AG04449 (cell line): ENCODE results near the gene NFKB2.

Source experiments
- CTCF ChIA-PET: fragments of 350-600 bp; formaldehyde crosslinking; extraction: SDS; loops from one replicate; lab custom pipeline; 2021; ENCODE audit warnings: antibody characterized with exemption; lab: Yijun Ruan, JAX
- POLR2A ChIA-PET: fragments of 400-600, 350-600 bp; formaldehyde crosslinking; extraction: SDS; loops from one replicate; lab custom pipeline; 2020; ENCODE audit warnings: antibody characterized with exemption, inconsistent platforms; lab: Yijun Ruan, JAX
- DNase-seq: peaks from one replicate; pipeline ENCODE4 v3.0.0-alpha.2; 2010; ENCODE audit warnings: low read depth, low spot score
- H3K4me3 ChIP-seq: 2 replicates; pipeline ENCODE4 v1.5.1; 2011; ENCODE audit warnings: low read depth, mild to moderate bottlenecking, control low read depth, low read length
- CTCF ChIP-seq: IDR thresholded peaks from one replicate; pipeline ENCODE4 v1.5.1; 2011; ENCODE audit warnings: mild to moderate bottlenecking, moderate library complexity, low read length, control low read depth, inconsistent platforms; ENCODE audit not compliant: insufficient read depth; ENCODE audit errors: missing control alignments

The NFKB2 gene

GRCh38 chr10:102450374-102451104 lies 55.0 kb downstream of the NFKB2 start:
- H3K4me3 ChIP-seq: peak overlapping the region; percentile 70
- ChIA-PET CTCF (interaction anchor here (1.1 to 5.1 kb wide), 10 partner anchors 9 to 221 kb away, joined by 3 to 32 read pairs (median 4); no protein-coding TSS in a partner anchor), POLR2A (interaction anchor here (2.0 kb wide), 1 partner anchor 18 kb away, joined by 15 read pairs; the partner anchor contains the start of gene CUEDC2)
- TF ChIP-seq CTCF: no peak
- DNase-seq: no peak

DNA sequence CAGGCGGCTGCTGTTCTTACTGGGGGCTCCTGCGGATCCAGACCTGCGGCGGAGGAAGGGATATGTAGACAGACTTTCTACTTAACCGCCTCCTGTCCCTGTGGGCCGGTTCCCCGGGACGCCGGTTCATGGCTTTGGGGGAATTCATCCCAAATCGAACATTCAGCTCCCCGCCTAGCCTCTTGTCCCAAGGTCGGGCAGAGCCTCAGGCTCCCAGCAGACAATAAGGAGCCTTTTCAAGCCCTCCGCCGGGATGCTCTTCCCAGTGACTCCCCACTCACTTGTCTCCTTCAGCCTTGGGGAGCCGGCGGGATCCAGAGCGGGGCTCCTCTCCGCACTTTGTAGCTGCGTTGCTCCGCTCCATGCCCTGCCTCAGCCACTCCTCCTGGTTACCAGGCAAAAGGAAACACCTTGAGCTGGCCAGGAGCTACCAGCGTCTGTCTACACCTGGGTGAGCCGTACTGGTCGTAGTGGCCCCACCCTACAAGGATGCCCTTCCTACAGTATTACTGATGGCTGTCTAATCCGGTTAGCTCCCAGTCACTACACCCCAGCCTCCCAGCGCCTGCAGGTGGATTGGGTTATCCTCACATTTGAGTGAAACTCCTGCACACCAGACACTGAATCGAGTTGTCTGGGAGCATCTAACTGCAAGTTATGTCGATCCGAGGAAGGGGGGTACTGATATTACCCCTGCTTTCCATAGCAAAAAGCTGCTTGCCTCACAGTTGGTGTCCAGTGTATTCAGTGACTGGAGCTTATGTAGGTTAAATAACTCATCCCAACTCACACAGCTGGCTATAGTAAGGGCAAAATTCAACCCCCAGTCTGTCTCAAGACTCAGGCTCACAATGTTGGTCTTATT lies 55.8 kb downstream of the NFKB2 start, which contains the start of gene C10orf95:
TSS of gene C10orf95 (minus strand) at position 439 of the 865 bp plus-strand sequence. CDS start 450 bp downstream, outside the sequence.
- POLR2A ChIA-PET: interaction anchor here (0.9 to 2.0 kb wide), 2 partner anchors 16 to 19 kb away, joined by 3 to 15 read pairs; partner anchors contain the start of gene CUEDC2
- no peak for TF ChIP-seq CTCF
- CTCF ChIA-PET: interaction anchor here (0.9 to 5.1 kb wide), 11 partner anchors 8 to 58 kb away, joined by 3 to 32 read pairs (median 4); no protein-coding TSS in a partner anchor
- DNase-seq: no peak
- peak within 1 kb of the TSS; percentile 70 for H3K4me3 ChIP-seq
